HG02588 (cell line): ENCODE measurements around the gene HERPUD2.
A peak's percentile ranks its signal among the peaks of the same experiment; 100 is the strongest.
"Not testable (repeated sequence)": the region's sequence is repeated elsewhere in the genome, so short reads cannot be mapped to it uniquely, and the experiment has no call there.

Source experiments
- ATAC-seq: cut with Tn5 transposase; IDR thresholded peaks from one replicate; pipeline ENCODE4 v1.9.1; 2021; ENCODE audit warnings: mild to moderate bottlenecking, moderate library complexity; ENCODE audit not compliant: unreplicated experiment

HERPUD2 gene

GRCh38 chr7:35714862-35715261 lies 19.9 kb upstream of the HERPUD2 start:
- ATAC-seq = no peak

GRCh38 chr7:35714407-35714806 lies 19.5 kb upstream of the HERPUD2 start:
- ATAC-seq = no peak

- no peak for ATAC-seq
These were observed 17.8 kb upstream of the HERPUD2 start for GRCh38 chr7:35712563-35713226.

- ATAC-seq = no peak
These were observed 12.5 kb upstream of the HERPUD2 start for GRCh38 chr7:35707422-35707821.

GRCh38 chr7:35705932-35706461 lies 11.1 kb upstream of the HERPUD2 start:
- no peak for ATAC-seq

- ATAC-seq = no peak
These were observed 9.3 kb upstream of the HERPUD2 start for GRCh38 chr7:35704261-35704660.

GRCh38 chr7:35702541-35702940 lies 7.6 kb upstream of the HERPUD2 start:
- no peak for ATAC-seq

GRCh38 chr7:35701287-35701900 lies 6.5 kb upstream of the HERPUD2 start:
- ATAC-seq = peak; percentile 71

GRCh38 chr7:35700865-35701264 lies 5.9 kb upstream of the HERPUD2 start:
- ATAC-seq = no peak

GRCh38 chr7:35700333-35700732 lies 5.4 kb upstream of the HERPUD2 start:
- no peak for ATAC-seq

GRCh38 chr7:35699796-35700305 lies 4.9 kb upstream of the HERPUD2 start:
- no peak for ATAC-seq

- not testable (repeated sequence) for ATAC-seq
These were observed 3.4 kb upstream of the HERPUD2 start for GRCh38 chr7:35698382-35698781.

- ATAC-seq = no peak
These were observed 2.7 kb upstream of the HERPUD2 start for GRCh38 chr7:35697414-35698175.

GRCh38 chr7:35695987-35696386 lies 1.1 kb upstream of the HERPUD2 start:
- no peak for ATAC-seq

GRCh38 chr7:35695473-35695850 lies 527 bp upstream of the HERPUD2 start:
- ATAC-seq = peak; percentile 10

GRCh38 chr7:35694161-35694783 lies 663 bp downstream of the HERPUD2 start:
- peak; percentile 27 for ATAC-seq

GRCh38 chr7:35691827-35692307 lies 3.1 kb downstream of the HERPUD2 start:
- ATAC-seq = no peak

- no peak for ATAC-seq
These were observed 3.6 kb downstream of the HERPUD2 start for GRCh38 chr7:35691366-35691765.

GRCh38 chr7:35690614-35691013 lies 4.3 kb downstream of the HERPUD2 start:
- not testable (repeated sequence) for ATAC-seq

- ATAC-seq = no peak
These were observed 9.2 kb downstream of the HERPUD2 start for GRCh38 chr7:35685781-35686180.
